IPS DF 4.7 (cell line): ENCODE measurements around the gene CCN5.

Experiments
- DNase-seq: peaks from one replicate; pipeline ENCODE4 v3.0.0-alpha.2; 2013; ENCODE audit warnings: low spot score; ENCODE audit errors: extremely low read depth

CCN5 gene

DNA sequence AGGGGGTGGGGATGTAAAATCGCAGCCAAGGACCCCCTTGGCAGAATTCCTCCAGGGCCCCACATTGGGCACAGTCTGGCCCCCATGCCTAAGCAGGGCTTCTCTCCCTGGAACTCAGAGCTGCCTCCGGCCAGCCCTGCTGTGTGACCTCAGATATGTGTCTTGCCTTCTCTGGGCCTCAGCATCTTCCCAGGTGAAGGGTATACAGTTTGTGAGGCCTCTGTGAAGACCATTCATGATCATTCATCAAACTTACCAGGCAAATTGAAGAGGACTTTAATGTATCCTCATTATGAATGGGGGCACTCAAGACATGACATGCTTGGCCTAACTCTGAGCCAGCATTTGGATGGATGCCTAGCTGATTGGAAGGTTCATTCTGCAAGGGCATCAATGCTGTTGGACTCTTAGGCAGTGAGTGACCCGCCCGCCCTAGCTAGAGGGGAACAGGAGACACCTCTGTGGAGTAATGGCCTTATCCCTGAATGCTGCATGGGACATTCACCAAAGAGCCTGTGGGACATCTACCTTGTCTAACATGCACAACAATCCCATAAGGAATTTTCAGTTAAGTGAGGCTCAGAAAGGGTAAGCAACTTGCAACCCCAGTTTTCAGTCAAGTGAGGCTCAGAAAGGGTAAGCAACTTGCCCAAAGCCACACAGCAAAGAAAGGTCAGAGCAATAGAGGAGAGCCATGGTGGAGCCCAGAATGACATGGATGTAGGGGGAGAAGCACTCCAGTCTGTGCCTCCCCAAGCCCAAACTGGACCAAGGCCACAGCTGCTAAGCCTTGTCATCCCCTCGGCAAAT lies 535 bp downstream of the CCN5 start:
- DNase-seq: no peak

DNA sequence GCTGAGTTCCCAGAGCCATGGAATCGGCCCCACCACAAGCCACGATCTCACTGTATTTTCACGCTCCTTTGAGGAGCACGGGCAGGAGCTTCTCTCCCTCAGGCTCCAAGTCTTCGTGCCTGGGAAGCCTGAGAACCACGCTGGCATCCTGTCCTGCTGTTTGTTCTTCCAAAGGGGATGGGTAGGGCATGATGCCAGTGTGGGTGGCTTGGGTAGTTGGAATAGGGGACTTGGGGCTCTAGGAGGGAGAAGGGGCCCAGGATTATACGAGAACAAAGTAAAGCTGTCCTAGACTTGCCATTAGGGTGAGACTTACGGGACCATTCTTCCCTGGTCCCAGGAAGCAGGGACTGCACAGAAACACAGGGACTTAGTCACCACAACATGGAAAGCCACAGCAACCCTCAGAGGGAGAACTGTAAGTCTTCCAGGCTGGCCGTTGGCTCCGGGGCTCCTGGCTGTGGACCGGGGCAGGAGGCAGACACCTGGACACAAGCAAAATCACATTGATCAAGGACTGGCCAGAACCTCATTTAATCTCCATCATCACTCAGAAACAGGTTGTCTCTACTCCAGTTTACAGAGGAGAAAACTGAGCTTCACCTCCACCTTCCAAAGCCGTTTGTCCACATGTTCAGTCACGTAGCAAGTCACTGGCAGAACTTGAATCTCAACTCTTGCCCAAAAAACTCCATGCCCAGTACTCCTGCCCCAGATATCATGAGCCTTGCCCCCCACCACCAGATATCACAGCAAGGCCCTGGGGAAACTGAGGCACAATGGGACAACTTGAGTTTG lies 1.3 kb downstream of the CCN5 start:
- no peak for DNase-seq

DNA sequence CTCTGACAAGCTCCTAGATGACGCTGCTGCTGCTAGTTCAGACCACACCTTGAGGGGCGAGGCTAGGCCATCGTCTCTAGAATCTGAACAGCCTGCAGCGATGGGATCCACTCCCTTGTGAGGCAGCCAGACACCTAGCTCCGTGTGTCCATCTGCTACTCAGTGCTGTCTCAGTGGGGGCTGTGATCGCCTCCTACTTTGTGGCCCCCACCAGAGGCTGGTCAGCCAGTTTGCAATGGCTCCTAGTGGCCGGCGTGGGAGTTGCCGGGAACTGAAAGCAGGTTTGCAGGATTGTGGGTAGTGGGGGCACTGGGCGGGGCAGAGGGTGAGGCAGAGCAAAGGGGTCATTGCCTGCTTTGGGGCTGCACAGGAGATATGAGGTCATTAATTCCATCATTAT lies 2.8 kb downstream of the CCN5 start:
- no peak for DNase-seq

DNA sequence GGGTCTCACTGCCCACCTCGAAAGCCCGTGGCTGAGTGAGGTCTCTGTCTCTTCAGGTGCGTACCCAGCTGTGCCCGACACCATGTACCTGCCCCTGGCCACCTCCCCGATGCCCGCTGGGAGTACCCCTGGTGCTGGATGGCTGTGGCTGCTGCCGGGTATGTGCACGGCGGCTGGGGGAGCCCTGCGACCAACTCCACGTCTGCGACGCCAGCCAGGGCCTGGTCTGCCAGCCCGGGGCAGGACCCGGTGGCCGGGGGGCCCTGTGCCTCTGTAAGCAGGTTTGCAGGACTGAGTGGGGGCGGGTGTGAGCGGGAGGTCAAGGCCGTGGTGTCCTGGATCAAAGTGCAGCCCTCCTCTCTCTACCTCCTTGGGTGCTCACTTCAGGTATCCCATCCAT lies 4.7 kb downstream of the CCN5 start:
- DNase-seq: no peak

DNA sequence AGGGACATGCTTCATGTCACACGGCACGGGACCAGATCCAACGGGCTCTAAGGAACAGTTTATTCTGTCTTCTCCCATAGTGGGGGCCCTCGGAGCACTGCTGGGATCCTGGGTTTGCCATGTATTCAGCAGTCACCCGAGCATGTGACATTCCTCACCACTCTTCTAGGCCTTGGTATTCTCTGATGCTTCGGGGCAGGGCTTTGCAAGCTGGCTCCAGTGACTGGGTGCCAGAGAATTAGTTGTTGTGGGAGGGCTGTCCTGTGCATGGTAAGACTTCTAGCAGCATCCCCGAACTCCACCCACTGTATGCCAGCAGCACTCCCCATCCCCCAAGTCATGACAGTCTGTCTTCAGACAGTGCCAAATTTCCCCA lies 5.4 kb downstream of the CCN5 start:
- no peak for DNase-seq

DNA sequence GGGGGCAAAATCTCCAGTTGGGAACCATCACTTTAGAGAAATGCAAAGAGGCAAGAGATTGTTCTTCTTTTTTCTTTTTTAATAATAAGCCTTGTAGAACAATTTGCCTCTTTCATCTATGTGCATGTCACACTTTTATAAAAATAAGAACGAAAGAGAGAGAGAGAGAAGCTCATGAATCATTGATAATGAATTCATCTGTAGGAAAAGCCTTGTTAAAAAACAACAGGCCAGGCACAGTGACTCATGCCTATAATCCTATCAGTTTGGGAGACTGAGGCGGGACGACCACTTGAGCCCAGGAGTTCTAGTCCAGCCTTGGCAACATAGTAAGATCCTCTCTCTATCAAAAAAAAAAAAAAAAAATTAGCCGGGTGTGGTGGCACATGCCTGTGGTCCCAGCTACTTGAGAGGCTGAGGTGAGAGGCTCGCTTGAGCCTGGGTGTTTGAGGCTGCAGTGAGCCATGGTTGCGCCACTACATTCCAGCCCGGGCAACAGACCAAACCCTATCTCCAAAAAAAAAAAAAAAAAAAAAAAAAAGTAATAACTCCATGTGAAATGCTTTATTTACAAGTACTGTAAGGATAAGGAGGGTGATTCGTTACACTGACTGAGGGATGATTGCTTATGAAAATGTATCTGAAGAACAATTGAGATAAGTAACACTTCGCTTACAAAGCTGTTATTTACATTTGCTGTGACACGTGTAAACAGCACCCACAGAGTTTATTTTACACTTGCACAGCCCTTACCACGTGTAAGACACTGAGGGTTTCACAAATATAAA lies 6.0 kb downstream of the CCN5 start:
- DNase-seq: no peak

DNA sequence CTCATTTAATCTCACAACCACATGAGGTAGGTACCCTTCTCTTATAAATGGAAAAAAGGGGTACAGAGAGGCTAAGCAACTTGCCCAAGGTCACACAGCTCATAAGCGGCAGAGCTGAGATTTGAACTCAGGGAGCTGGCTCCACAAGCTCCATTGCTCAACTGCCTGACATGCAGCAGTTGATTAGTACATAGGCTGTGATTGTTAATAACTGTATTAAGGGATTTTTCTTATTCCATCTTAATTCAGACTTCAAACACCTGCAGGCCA lies 6.6 kb downstream of the CCN5 start:
- DNase-seq: no peak

DNA sequence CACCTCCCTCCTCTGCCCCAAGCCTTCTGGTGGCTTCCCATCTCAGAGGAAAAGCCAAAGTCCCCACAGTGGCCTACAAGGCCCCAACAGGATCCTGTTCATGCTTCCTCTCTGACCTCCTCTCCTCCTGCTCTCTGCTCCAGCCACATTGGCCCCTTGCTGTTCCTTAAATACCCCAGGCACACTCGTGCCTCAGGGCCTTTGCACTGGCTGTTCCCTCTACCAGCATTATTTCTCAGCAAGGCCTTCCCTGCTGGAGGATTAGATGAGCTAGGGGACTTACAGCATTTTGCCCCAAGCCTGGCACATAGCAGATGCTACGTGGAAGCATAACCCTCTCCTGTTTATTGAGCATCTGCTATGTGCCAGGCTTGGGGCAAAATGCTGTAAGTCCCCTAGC lies 7.8 kb downstream of the CCN5 start:
- DNase-seq: no peak

DNA sequence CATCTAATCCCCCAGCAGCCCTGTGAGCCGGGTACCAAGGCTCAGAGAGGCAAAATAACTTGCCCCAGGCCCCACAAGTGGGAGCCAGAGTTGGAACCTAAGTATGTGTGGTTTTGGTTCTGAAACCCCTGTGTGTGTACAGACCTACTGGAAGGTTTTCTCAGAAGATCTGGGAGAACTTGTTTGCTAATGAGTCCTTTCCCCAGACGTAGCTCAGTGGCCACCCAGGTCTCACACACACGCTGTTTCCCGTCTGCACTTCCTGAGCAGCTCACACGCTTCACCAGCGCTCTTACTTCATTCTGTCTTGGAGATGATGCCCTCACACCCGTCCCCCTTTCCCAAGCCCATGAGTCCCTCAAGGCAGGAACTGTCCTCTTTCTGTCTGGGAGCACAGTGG lies 8.2 kb downstream of the CCN5 start:
- DNase-seq: no peak

DNA sequence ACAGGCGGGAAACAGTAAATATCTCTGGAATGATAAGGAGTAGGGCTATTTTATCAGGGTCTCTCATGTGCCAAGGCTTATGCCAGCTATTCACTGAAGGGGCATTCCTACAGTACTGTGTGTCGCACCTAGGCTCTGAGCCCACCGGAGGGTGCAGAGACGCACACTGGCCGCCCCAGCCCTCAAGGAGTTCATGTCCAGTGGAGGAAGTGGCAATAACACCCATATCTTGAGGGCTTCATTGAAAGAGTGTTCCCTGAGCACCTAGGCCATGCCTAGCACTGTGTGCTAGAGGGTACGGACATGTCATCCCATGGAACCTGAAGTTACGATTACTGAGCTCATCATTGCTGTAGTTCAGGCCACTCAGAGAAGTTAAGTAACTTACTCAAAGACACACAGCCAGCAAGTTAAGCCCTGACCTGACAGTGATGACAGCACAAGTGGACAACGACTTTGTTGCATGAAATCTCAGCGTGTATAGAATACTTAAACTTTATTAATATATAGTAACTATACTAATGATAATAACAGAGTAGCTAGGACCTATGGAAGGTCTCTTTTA lies 8.7 kb downstream of the CCN5 start:
- DNase-seq: no peak

DNA sequence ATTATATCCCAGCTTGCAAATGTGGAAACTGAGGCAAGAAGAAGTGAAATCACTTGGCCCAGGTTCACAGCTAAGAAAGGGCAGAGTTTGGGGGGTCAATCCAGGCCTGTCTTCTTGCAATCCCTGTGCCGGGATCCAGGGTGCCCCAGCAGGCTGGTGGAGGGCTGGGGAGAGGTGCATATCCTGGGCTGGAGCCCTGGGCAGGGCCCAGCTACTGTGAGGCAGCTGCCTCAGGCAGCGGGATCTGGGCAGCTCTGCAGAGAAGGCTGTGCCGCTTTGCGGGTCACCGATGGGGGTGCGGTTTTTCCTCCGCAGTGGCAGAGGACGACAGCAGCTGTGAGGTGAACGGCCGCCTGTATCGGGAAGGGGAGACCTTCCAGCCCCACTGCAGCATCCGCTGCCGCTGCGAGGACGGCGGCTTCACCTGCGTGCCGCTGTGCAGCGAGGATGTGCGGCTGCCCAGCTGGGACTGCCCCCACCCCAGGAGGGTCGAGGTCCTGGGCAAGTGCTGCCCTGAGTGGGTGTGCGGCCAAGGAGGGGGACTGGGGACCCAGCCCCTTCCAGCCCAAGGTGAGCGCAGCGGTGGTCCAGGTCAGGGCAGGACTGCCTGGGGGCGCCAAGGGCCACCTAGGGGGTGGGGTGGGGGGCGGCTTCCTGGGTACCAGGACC lies 9.4 kb downstream of the CCN5 start:
- DNase-seq: no peak

DNA sequence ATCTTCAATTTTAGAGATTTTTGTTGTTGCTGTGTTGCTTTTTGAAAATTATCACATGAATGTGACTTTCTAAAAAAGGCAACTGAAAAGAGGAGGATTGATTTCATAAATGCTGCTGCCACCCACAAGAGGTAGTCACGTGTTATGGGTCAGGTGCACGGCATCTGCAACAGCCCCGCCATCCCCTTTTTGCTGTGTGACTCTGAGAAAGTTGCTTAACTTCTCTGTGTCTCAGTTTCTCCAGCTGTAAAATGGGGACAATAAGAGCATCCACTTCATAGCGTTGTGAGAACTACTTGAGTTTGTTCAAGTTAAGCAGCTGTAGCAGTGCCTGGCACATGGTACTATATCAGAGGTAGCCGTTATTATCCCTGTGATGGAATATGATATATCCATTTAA lies 10.7 kb downstream of the CCN5 start:
- no peak for DNase-seq

DNA sequence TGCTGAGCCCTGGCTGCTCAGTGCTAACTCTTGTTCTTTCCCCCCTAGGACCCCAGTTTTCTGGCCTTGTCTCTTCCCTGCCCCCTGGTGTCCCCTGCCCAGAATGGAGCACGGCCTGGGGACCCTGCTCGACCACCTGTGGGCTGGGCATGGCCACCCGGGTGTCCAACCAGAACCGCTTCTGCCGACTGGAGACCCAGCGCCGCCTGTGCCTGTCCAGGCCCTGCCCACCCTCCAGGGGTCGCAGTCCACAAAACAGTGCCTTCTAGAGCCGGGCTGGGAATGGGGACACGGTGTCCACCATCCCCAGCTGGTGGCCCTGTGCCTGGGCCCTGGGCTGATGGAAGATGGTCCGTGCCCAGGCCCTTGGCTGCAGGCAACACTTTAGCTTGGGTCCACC lies 11.9 kb downstream of the CCN5 start:
- no peak for DNase-seq

DNA sequence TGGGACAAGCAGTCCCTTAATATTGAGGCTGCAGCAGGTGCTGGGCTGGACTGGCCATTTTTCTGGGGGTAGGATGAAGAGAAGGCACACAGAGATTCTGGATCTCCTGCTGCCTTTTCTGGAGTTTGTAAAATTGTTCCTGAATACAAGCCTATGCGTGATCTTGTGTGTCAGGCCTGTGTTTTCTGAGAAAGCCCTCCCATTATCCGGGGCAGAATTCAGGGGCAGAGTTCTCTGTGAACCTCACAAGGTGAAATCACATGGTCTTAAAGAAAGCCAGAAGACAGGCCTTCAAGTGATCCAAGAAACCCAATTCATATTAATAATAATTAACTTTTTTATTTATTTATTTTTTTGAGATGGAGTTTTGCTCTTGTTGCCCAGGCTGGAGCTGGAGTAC lies 12.5 kb downstream of the CCN5 start:
- no peak for DNase-seq

DNA sequence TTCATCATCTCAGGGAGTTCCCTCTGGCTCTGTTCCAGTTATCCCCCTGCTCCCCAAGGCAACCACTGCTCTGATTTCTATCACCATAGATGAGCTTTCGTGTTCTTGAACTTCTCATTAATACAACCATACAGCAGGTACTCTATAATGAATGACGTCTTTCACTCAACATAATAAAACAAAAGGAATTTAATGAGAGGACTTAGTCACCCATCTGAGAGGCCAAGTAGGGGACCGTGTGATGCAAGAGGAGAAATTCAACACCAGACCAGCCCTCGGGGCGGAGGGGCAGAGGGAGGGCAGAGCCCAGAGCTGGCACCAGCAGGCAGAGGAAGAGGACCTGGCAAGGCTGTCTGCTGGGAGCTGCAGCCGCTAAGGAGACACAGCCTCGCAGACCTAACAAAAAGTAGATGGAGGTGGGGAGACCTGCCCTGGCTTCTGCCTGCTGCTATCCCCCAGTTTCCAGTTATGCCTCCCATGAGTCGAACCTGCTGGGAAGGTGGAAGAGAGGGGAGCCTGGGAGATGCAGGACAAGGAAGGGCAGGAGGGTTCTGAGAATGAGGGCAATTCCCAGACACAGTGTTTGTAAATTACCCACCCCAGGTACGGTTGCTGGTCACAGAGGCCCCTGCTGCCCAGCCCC lies 13.8 kb downstream of the CCN5 start:
- DNase-seq: no peak

DNA sequence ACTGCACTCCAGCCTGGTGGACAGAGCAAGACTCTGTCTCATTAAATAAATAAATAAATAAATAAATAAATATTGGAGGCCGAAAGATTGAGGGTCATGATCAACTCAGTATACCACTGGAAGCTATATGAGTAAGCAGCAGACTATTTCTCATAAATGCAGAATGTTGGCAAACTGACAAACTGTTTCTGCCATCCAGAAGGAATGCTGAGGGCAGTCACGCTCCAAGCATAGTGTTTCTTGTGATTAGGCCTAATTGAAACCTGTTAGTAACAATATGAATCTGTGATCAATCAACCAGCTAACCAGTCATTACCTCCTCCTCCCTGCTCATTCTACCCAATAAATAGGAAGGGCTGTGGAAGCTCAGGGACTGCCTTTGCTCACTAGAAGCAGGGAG lies 15.3 kb downstream of the CCN5 start:
- DNase-seq: no peak

DNA sequence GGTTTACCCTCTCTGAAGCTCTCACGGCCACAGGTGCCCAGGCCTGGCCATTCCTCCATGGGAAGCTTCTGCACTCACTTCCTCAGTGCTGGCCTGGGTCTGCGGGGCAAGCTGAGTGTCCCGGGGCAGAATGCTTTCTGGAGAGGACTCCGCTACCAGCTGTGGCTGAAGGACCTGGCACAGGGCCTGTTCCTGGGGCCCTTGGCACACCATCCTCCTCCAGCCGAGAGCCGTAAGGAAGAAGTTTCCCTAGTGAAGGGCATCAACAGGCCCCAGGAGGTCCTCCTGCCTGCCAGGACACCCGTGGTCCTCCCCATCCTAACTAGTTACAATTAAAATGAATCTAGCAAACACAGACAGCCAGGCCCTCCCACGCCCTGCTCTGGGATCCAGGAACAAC lies 16.5 kb downstream of the CCN5 start:
- DNase-seq: no peak

DNA sequence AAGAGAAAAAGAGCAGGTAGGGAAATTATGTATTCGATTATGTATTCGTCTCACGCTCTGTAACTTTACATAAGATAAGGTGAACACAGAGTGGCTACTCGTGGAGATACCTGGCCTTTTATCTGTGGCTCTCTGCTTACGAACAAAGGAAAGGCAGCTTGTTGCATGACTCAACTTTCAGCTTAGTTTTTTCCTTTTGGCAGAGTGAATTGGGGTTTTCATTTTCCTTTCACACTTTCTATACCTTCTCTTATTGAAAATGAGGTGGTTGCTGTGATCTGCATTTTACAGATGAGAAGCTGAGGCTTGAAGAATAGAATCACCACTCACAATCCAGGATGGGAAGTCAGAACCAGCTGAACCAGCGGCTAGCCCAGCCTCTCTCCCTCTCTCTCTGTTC lies 17.2 kb downstream of the CCN5 start:
- DNase-seq: no peak

DNA sequence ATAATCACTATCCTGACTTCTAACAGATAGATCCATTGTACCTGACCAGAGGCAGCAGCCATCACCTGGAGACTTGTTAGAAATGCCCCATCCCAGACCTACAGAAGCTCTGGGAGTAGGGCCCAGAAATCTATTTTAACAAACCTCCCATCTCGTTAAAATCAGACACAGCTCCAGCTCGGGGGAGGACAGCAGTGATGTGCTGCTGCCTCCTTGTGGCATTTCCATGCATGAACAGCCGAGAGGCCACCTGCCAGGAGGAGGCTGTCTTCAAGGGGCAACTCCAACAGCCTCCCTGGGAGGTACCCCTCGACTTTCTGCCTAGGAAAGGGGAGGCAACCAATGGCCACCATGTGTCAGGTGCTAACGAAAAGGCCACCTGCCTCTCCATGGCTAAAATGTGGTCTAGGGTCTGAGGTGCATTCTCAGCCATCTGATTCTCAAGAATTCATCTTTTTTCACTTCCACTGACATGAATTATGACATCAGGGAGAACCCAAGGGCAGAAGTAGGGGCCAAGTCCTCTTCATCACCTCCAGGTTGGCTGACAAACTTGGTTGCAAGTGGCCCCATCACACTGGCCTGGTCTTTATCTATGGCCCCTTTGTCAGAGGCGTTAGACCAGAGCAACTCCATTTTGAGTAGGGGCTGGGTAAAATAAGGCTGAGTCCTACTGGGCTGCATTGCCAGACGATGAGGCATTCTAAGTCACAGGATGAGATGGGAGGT lies 18.3 kb downstream of the CCN5 start:
- no peak for DNase-seq

DNA sequence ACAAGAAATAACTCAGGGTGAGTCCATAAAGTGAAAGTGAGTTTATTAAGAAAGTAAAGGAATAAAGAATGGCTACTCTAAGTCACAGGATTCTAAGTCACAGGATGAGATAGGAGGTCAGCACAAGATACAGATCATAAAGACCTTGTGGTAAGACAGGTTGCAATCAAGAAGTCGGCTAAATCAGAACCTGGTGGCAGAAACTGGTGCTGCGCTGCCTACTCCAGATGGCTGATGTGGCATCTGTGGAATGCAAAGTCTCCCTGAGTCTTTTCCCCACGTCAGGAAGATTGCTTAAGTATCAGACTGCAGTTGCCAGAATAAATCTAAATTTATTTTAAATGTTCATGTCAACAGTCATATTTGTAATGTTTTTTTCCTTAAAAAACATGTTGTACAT lies 19.8 kb downstream of the CCN5 start:
- DNase-seq: no peak

DNA sequence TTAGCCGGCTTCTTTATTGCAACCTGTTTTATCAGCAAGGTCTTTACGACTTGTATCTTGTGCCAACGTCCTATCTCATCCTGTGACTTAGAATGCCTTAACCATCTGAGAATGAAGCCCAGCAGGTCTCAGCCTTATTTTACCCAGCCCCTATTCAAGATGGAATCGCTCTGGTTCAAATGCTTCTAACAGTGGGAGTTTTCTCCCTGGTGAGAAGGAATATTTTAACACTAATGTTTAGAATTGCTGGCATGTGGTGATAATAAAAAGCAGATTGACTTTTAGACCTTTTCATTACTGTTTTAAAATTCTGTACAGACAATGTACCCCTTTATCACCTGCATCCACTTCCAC lies 20.6 kb downstream of the CCN5 start:
- no peak for DNase-seq
